WTC11 (cell line): ENCODE measurements around the gene TPPP3. TPM values are rescaled to one million over a fixed set of nuclear protein-coding genes. Genes with fewer than 3 reads are reported as not detected.

Experiments
- ATAC-seq: fragments of 200-7000 bp; cut with Tn5 transposase; 2 replicates; pipeline ENCODE4 v1.10.0; 2021; ENCODE audit warnings: mild to moderate bottlenecking, moderate library complexity
- CTCF ChIA-PET: fragments of 300-600 bp; sonication (Branson Sonifier 250); formaldehyde crosslinking; loops from one replicate; lab custom pipeline; 2021; ENCODE audit warnings: antibody characterized with exemption; lab: Charles Lee
- POLR2A ChIA-PET: fragments of 350-600 bp; sonication (Branson Sonifier 250); formaldehyde crosslinking; loops from one replicate; lab custom pipeline; 2021; ENCODE audit warnings: antibody characterized with exemption; lab: Charles Lee
- DNase-seq: peaks from one replicate; pipeline ENCODE4 v3.0.0; 2021; ENCODE audit warnings: low spot score
- H3K27ac Mint-ChIP-seq: 2 replicates; pipeline ENCODE4 v1.8.0; 2021; ENCODE audit warnings: mixed read lengths
- H3K27me3 Mint-ChIP-seq: 2 replicates; pipeline ENCODE4 v1.8.0; 2021; ENCODE audit warnings: low read depth, mild to moderate bottlenecking, moderate library complexity, mixed read lengths
- H3K36me3 Mint-ChIP-seq: 2 replicates; pipeline ENCODE4 v1.8.0; 2021; ENCODE audit warnings: mixed read lengths
- H3K4me1 Mint-ChIP-seq: 2 replicates; pipeline ENCODE4 v1.8.0; 2022; ENCODE audit warnings: mixed read lengths
- H3K4me3 Mint-ChIP-seq: 2 replicates; pipeline ENCODE4 v1.8.0; 2021; ENCODE audit warnings: mild to moderate bottlenecking, moderate library complexity, mixed read lengths
- H3K9me3 Mint-ChIP-seq: 2 replicates; pipeline ENCODE4 v1.8.0; 2021; ENCODE audit warnings: mixed read lengths
- CBFB ChIP-seq: sonication (generic); formaldehyde crosslinking; IDR thresholded peaks from 2 replicates; pipeline ENCODE4 v1.8.1; 2022; ENCODE audit warnings: mild to moderate bottlenecking, low read depth, missing genetic modification reagents
- CDX4 ChIP-seq: fragments of 250-450 bp; sonication (Bioruptor Pico); IDR thresholded peaks from 2 replicates; pipeline ENCODE4 v1.9.0; 2021; ENCODE audit warnings: moderate library complexity, mild to moderate bottlenecking, inconsistent platforms, borderline replicate concordance
- CREB1 ChIP-seq: sonication (generic); formaldehyde crosslinking; IDR thresholded peaks from 2 replicates; pipeline ENCODE4 v1.8.0; 2023; ENCODE audit warnings: mild to moderate bottlenecking, missing genetic modification reagents
- CREM ChIP-seq: sonication (generic); formaldehyde crosslinking; IDR thresholded peaks from 2 replicates; pipeline ENCODE4 v1.8.1; 2022; ENCODE audit warnings: mild to moderate bottlenecking, missing genetic modification reagents, moderate library complexity
- E2F1 ChIP-seq: sonication (generic); formaldehyde crosslinking; IDR thresholded peaks from 2 replicates; pipeline ENCODE4 v1.8.0; 2022; ENCODE audit warnings: mild to moderate bottlenecking, missing genetic modification reagents
- E2F5 ChIP-seq: sonication (generic); formaldehyde crosslinking; IDR thresholded peaks from 2 replicates; pipeline ENCODE4 v1.8.1; 2022; ENCODE audit warnings: mild to moderate bottlenecking, moderate library complexity, missing genetic modification reagents
- GTF2I ChIP-seq: fragments of 250-450 bp; sonication (Bioruptor Pico); conservative IDR thresholded peaks from 2 replicates; pipeline ENCODE4 v1.4.0; 2021; ENCODE audit warnings: mild to moderate bottlenecking
- HMGA2 ChIP-seq: fragments of 250-450 bp; sonication (Bioruptor Pico); IDR thresholded peaks from 2 replicates; pipeline ENCODE4 v1.4.0; 2021; ENCODE audit warnings: mild to moderate bottlenecking, moderate library complexity
- JAZF1 ChIP-seq: fragments of 250-450 bp; sonication (Bioruptor Pico); IDR thresholded peaks from 2 replicates; pipeline ENCODE4 v1.9.0; 2021; ENCODE audit warnings: moderate library complexity, mild to moderate bottlenecking, inconsistent platforms
- MAX ChIP-seq: sonication (generic); formaldehyde crosslinking; IDR thresholded peaks from 2 replicates; pipeline ENCODE4 v1.8.0; 2022; ENCODE audit warnings: mild to moderate bottlenecking, missing genetic modification reagents
- NFATC4 ChIP-seq: fragments of 250-450 bp; sonication (Bioruptor Pico); IDR thresholded peaks from 2 replicates; pipeline ENCODE4 v1.9.0; 2021; ENCODE audit warnings: mild to moderate bottlenecking
- NFE2L1 ChIP-seq: sonication (generic); formaldehyde crosslinking; IDR thresholded peaks from 2 replicates; pipeline ENCODE4 v1.8.1; 2023; ENCODE audit warnings: missing genetic modification reagents
- NFYB ChIP-seq: sonication (generic); formaldehyde crosslinking; conservative IDR thresholded peaks from 2 replicates; pipeline ENCODE4 v1.8.0; 2022; ENCODE audit warnings: low read depth, missing genetic modification reagents
- SOX15 ChIP-seq: fragments of 250-450 bp; sonication (Bioruptor Pico); IDR thresholded peaks from 2 replicates; pipeline ENCODE4 v1.9.0; 2021; ENCODE audit warnings: mild to moderate bottlenecking
- TEAD1 ChIP-seq: sonication (generic); formaldehyde crosslinking; IDR thresholded peaks from 2 replicates; pipeline ENCODE4 v1.8.0; 2022; ENCODE audit warnings: mild to moderate bottlenecking, missing genetic modification reagents
- ZMAT4 ChIP-seq: fragments of 250-450 bp; sonication (Bioruptor Pico); IDR thresholded peaks from 2 replicates; pipeline ENCODE4 v1.9.0; 2021; ENCODE audit warnings: mild to moderate bottlenecking
- ZNF121 ChIP-seq: sonication (generic); formaldehyde crosslinking; IDR thresholded peaks from 2 replicates; pipeline ENCODE4 v1.8.0; 2023; ENCODE audit warnings: missing genetic modification reagents
- ZNF138 ChIP-seq: sonication (generic); formaldehyde crosslinking; conservative IDR thresholded peaks from 2 replicates; pipeline ENCODE4 v1.8.1; 2022; ENCODE audit warnings: mild to moderate bottlenecking, moderate library complexity, missing genetic modification reagents
- ZNF232 ChIP-seq: sonication (generic); formaldehyde crosslinking; IDR thresholded peaks from 2 replicates; pipeline ENCODE4 v1.8.0; 2022; ENCODE audit warnings: mild to moderate bottlenecking, missing genetic modification reagents
- ZNF263 ChIP-seq: sonication (generic); formaldehyde crosslinking; IDR thresholded peaks from 2 replicates; pipeline ENCODE4 v1.8.1; 2022; ENCODE audit warnings: low read depth, mild to moderate bottlenecking, moderate library complexity, missing genetic modification reagents
- ZNF512 ChIP-seq: sonication (generic); formaldehyde crosslinking; IDR thresholded peaks from 2 replicates; pipeline ENCODE4 v1.8.1; 2022; ENCODE audit warnings: missing genetic modification reagents, borderline replicate concordance
- ZNF532 ChIP-seq: fragments of 250-450 bp; sonication (Bioruptor Pico); IDR thresholded peaks from 2 replicates; pipeline ENCODE4 v1.9.0; 2021; ENCODE audit warnings: mild to moderate bottlenecking, borderline replicate concordance
- ZNF671 ChIP-seq: fragments of 250-450 bp; sonication (Bioruptor Pico); IDR thresholded peaks from 2 replicates; pipeline ENCODE4 v1.8.0; 2021; ENCODE audit warnings: mild to moderate bottlenecking
- total RNA-seq: library from RNA; stranded (reverse); gene quantifications from 3 replicates; pipeline ENCODE4 v1.2.3, GENCODE V29; 2021
- TF ChIP-seq, protein P1 (sequence below): sonication (generic); formaldehyde crosslinking; IDR thresholded peaks from 2 replicates; pipeline ENCODE4 v1.8.1; 2022; ENCODE audit warnings: low read depth, missing genetic modification reagents, borderline replicate concordance
- TF ChIP-seq, protein P2 (sequence below): sonication (generic); formaldehyde crosslinking; IDR thresholded peaks from 2 replicates; pipeline ENCODE4 v1.8.1; 2023; ENCODE audit warnings: mild to moderate bottlenecking, missing genetic modification reagents

The TPPP3 gene
- total RNA-seq, 1 experiment from 2014 or later, result 0.74 TPM

DNA sequence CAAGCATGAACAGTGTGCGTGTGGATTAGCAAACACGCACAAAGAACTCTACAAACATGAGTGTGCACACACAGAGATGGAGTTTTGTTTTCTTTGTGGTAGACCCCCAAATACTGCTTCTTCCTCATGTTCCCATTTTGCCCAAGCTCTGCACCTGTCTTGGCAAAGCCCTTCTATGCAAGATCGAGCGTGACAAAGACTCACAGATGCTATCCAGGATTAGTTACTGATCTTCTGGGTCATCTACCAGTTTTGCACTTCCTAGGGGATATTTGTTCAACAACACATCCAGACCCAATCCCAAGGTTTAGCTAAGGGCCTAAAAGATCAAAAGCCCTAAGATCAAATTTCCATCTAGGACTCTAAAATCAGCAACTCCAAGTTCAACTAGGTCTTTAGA lies 50.7 kb downstream of the TPPP3 start:
- POLR2A ChIA-PET, result no interaction called here
- no peak for ATAC-seq
- H3K27ac Mint-ChIP-seq, result no peak overlapping the region

DNA sequence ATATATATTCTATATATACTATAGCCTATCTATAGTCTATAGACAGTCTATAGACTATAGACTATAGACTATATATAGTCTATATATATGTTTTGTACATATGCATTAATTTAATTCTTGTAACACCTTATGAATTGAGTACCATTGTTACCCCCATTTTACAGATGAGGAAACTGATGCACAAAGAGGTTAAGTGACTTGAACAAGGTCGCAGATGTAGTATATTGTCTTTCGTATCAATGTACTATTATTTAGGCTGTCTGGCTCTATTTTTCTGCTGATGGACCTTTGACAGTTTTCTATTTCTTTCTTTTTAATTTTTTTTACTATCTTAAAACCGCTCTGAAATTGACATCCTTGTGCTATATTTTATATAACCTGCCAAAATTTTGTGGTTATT lies 52.0 kb downstream of the TPPP3 start:
- H3K36me3 Mint-ChIP-seq, result no peaks in the 10 kb centered on the region
- ATAC-seq (no peak), DNase-seq (no peak)
- H3K4me1 Mint-ChIP-seq, result no peaks in the 10 kb centered on the region
- no peak overlapping the region for H3K4me3 Mint-ChIP-seq
- H3K27ac Mint-ChIP-seq, result no peak overlapping the region
- H3K9me3 Mint-ChIP-seq, result peaks cover 4% of the 10 kb centered on the region
- H3K27me3 Mint-ChIP-seq, result peaks cover 3% of the 10 kb centered on the region; the same call in 1 of the 2 replicates
- TF ChIP-seq NFYB (CRISPR knock-in tag) (no peak), CREM (CRISPR knock-in tag) (no peak), ZNF671 (CRISPR knock-in tag) (no peak), MAX (no peak), ZNF263 (CRISPR knock-in tag) (no peak), JAZF1 (no peak), TEAD1 (CRISPR knock-in tag) (no peak), ZNF512 (CRISPR knock-in tag) (no peak), CBFB (no peak), ZNF121 (CRISPR knock-in tag) (no peak), NFE2L1 (CRISPR knock-in tag) (no peak), ZNF532 (CRISPR knock-in tag) (no peak), E2F5 (no peak), NFATC4 (CRISPR knock-in tag) (no peak), ZNF138 (CRISPR knock-in tag) (no peak), ZNF232 (CRISPR knock-in tag) (no peak), SOX15 (CRISPR knock-in tag) (no peak), E2F1 (CRISPR knock-in tag) (no peak)
- TF ChIP-seq, protein P1, sequence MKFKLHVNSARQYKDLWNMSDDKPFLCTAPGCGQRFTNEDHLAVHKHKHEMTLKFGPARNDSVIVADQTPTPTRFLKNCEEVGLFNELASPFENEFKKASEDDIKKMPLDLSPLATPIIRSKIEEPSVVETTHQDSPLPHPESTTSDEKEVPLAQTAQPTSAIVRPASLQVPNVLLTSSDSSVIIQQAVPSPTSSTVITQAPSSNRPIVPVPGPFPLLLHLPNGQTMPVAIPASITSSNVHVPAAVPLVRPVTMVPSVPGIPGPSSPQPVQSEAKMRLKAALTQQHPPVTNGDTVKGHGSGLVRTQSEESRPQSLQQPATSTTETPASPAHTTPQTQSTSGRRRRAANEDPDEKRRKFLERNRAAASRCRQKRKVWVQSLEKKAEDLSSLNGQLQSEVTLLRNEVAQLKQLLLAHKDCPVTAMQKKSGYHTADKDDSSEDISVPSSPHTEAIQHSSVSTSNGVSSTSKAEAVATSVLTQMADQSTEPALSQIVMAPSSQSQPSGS (CRISPR knock-in tag), result no peak
- TF ChIP-seq, protein P2, sequence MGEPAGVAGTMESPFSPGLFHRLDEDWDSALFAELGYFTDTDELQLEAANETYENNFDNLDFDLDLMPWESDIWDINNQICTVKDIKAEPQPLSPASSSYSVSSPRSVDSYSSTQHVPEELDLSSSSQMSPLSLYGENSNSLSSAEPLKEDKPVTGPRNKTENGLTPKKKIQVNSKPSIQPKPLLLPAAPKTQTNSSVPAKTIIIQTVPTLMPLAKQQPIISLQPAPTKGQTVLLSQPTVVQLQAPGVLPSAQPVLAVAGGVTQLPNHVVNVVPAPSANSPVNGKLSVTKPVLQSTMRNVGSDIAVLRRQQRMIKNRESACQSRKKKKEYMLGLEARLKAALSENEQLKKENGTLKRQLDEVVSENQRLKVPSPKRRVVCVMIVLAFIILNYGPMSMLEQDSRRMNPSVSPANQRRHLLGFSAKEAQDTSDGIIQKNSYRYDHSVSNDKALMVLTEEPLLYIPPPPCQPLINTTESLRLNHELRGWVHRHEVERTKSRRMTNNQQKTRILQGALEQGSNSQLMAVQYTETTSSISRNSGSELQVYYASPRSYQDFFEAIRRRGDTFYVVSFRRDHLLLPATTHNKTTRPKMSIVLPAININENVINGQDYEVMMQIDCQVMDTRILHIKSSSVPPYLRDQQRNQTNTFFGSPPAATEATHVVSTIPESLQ (CRISPR knock-in tag), result no peak
- ChIA-PET POLR2A (no interaction called here), CTCF (no interaction called here)

More for the DNA sequence above, 50.7 kb downstream of the TPPP3 start:
- Mint-ChIP-seq H3K4me3 (no peak overlapping the region), H3K36me3 (no peaks in the 10 kb centered on the region), H3K27me3 (peaks cover 3% of the 10 kb centered on the region; the same call in 1 of the 2 replicates), H3K4me1 (no peaks in the 10 kb centered on the region), H3K9me3 (no peaks in the 10 kb centered on the region)
- no peak for DNase-seq
- CTCF ChIA-PET, result no interaction called here
- TF ChIP-seq ZMAT4 (CRISPR knock-in tag) (no peak), GTF2I (no peak), HMGA2 (no peak), CREB1 (CRISPR knock-in tag) (no peak), CDX4 (no peak)
